Activated CD4-positive, alpha-beta T cell treated with anti-CD3 and anti-CD28 coated beads, Interleukin-2, amount 50 U/mL, for 1 hour (primary cell): ENCODE data around the gene CCNB1IP1.
"Not testable (repeated sequence)": the region's sequence is repeated elsewhere in the genome, so short reads cannot be mapped to it uniquely, and the experiment has no call there.

Source experiments
- DNase-seq: peaks from one replicate; pipeline ENCODE4 v3.0.0-alpha.2; 2020

CCNB1IP1 gene, protein sequence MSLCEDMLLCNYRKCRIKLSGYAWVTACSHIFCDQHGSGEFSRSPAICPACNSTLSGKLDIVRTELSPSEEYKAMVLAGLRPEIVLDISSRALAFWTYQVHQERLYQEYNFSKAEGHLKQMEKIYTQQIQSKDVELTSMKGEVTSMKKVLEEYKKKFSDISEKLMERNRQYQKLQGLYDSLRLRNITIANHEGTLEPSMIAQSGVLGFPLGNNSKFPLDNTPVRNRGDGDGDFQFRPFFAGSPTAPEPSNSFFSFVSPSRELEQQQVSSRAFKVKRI

DNA sequence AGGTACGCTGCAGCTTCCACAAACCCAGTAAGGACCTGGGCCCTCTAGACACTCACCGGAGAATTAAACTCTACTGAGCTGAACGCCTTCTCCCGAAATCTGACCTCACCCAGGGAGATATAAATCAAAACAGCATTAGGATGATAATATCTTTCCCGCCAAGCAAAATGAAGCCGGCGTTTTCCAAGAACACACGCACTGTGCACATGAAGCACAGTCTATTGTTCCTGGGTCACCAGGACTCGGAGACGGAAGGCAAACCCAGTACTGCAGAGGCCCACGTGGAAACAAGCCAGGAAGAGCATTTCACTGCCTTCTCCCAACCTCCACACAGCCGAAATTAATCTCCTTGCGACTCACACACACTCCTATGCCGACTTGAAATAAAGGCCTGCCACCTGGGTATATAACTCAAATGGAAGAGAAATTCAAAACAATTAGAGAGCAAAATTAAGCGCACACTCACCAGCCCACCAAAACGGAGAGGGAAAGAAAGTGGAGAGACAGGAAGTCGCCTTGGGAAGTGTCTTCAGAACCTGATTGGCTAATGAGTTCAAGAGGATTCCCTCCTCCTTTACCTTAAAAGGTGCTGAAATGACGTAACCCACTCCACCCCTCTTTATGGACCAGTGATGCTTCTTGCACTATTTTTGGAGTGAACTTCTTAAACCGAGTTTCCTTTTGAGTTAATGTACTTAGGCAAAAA lies at the start of gene CCNB1IP1:
Gene CCNB1IP1, minus strand, starts transcription at position 492 of the 706 bp plus-strand sequence. CDS start 16,756 bp downstream, outside the sequence.
- DNase-seq: peak; percentile 18

DNA sequence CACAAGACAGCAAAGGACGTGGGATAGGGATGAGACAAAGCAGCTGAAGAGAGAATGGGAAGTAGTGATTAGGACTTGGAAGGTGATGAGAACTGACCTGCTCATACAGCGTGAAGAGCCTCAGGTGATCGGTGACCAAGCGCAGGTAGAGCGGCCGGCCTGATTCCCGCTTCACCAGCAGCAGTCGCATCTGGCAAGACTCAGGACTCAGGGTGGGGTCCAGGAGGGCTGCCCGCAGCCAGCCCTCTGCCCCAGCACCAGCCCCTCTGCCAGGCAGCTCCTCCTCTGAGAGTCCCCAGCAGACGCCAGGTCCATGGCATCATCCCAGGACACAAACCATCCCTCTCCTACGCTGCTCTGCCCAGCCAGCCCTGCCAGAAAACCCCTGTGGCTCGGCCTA lies 49.4 kb upstream of the CCNB1IP1 start:
- no peak for DNase-seq

DNA sequence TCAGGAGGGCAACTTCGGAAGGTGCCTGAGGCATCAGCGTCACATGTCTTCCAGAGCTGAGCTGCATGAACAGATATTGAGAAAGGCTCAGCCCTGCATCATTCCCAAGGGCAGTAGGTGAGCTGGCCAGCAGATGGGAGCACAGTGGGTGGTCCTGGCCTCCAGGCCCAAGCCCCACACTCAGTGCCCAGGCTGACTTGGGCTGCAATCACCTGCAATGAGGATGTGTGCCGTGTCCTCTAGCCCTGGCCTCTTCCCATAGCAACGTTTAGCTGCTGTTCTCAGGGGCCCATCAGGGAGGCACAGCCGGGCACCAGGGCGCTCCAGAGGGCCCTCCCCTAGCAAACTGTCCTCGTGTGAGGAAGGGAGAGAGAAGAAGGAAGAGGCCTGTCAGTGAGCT lies 48.3 kb upstream of the CCNB1IP1 start:
- no peak for DNase-seq

DNA sequence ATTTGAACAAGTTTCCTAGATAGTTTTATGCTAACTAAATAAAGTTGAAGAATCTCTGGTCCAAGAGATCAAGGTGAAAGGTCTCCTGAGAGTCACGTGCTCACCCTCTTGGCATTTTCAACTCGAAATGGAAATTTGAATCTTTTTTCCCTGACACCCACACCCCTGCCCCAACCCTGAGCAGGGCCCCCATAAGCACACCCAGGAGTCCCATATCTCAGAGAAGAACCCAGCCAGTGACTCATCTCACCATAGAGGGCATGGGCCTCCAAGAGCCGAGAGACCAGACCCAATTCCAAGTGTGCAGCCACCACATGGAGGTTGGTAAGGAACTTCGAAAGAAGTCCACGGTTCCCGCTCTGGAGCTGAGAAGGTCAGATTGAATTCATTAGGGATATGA lies 47.6 kb upstream of the CCNB1IP1 start:
- no peak for DNase-seq

DNA sequence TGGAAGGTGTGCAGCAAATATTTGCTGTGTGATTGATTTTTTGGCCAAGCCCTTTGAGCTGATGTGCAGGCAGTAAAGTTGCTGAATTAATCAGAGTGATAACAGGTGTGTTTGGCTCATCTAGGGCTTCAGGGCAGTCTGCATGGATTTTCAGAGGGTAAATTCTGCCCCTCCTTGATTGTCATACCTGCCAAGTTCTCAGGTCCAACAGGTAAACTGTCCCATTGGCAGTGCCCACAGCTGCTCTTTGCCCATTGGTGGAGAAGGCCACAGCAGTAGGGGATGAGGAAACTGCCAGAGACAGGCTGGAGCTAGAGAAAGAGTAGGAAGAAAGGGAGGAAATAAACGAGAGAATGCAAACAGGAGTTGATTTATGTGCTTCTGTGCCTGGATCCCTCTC lies 46.7 kb upstream of the CCNB1IP1 start:
- DNase-seq: no peak

DNA sequence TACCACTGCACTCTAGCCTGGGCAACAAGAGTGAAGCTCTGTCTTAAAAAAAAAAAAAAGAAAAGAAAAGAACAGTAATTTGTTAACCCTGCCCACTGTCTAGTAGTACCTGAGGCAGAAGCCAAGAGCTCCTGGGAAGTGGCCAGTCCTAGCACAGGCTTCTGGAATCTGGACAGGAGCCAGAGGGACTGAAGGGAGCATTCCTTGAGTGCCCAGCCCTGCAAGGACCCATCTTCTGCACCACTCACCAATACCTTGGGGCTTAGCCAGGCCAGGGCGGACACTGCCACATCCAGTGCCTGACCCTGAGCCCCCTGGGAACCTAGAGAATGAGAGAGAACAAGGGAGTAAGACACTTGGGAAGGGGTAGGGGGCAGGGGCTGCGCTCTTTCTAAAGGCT lies 44.1 kb upstream of the CCNB1IP1 start:
- DNase-seq: no peak

DNA sequence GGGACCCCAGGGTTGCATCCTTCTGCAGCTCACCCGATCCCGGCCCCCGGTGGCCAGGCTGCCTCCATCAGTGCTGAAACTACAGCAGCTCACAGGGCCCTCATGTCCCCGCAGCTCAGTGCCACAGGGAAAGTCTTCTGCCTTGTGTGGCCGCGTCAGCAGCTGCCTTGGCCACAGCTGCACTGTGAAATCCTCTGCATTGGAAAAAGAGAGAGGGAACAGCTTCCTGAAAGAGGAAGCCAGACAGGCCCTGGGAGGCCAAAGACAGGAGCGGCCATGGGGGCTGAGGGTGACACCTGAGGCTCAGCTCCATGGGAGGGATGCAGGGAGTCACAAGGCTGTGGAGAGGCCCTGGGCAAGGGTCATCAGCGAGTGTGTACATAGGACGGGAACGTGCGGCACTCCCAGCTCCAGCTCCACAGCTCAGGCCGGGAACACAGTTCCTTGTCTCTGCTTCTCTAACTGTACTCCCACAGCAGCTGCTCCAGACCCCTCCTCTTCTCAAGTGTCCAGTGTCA lies 43.1 kb upstream of the CCNB1IP1 start:
- no peak for DNase-seq

DNA sequence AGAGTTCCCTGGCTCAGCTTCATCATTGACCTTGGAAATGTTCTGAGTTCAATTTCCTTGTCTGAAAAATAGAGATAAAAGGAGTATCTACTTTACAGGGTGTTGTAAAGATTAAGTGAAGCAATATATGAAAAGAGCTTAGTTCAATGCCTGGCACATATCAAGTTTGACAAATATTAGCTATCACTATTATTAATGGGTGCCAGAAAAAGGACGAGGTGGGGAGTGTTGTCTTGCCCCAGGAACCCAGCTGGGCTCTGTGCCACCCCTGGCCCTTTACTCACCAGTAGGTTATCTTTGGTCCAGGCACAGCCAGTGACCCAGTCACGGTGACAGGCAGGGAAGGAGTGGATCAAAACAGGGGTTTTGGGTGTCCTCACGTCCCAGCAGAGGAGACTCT lies 42.4 kb upstream of the CCNB1IP1 start:
- DNase-seq: no peak

DNA sequence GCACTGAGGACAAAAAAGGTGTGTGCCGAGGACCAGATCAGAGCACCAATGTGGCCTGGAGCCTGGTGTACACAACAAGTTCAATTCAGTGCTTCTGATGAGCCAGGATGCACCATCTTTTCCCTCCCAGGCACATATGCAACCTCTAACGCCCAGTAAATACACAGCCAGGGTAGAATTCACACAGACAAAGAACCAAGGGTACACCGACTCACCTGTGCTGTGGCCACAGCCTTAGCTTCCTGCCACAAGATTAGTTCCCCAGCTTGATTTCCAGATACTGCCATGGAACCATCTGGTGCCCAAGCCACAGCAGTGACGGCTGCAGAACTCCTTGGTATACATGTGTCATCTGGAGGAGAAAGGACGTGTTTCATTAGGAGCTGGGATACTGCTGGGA lies 39.7 kb upstream of the CCNB1IP1 start:
- DNase-seq: no peak

DNA sequence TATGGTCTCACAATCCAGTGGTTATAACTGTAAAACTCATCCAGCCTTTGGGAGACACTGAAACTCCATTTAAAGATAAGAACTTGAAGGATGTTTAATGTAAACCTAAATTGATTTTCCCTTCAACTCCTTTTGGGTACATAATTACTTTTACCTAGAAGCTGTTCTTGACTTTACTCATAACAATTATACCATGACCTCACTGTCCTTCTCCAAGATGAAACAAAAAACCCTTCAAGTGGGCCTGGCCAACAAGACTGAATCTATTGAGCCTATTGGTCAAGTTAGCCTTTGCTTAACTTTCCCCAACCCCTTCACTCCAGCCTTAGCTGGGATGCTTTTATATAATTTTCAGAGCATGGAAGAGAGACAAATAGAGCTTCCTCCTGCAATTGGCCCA lies 32.8 kb upstream of the CCNB1IP1 start:
- DNase-seq: no peak

DNA sequence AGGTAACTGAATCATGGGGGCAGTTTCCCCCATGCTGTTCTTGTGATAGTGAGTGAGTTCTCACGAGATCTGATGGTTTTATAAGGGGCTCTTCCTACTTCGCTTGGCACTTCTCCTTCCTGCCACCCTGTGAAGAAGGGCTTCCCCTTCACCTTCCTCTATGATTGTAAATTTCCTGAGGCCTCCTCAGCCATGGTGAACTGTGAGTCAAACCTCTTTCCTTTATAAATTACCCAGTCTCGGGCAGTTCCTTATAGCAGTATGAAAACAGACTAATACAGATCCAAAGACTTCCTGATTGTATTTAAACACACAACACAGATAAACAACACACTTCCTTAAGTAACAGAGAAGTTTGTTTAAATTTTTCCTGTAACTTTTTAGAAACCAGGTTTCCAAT lies 25.4 kb upstream of the CCNB1IP1 start:
- not testable (repeated sequence) for DNase-seq

DNA sequence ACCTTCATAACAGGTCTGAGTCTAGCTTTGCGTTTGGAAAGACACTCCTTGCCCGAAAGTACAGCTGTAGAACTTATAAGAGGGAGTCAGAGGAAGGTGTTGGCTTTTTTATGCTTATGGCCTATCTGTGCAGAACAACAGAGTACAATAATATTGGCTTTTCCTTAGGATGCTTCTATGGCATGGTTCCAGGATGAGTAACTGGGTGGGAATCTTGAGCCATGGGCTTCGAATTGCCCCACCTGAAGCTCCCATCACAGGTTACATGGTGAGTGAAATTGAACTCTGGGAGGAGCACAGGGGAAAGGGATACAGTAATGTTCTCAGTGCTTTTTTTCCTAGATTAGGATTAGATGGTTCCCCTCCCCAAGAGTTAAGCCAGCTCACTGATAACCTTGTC lies 23.3 kb upstream of the CCNB1IP1 start:
- DNase-seq: no peak

DNA sequence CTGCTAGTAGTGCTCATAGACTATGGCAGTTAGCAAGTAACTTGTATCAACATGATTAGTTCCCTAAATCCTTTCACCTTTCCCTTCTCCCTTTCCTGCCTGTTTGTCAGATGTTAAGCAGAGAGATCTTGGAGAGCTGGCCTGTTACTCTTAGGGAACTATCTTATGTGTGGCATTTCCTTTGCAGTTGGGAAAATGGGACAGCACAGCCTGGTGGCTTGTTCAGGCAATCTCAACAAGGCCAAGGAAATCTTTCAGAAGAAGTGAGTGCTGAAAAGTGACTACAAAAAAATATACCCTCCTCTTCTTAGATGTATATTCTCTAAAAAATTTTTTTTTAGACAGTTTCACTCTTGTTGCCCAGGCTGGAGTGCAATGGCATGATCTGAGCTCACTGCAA lies 17.8 kb upstream of the CCNB1IP1 start:
- DNase-seq: no peak

DNA sequence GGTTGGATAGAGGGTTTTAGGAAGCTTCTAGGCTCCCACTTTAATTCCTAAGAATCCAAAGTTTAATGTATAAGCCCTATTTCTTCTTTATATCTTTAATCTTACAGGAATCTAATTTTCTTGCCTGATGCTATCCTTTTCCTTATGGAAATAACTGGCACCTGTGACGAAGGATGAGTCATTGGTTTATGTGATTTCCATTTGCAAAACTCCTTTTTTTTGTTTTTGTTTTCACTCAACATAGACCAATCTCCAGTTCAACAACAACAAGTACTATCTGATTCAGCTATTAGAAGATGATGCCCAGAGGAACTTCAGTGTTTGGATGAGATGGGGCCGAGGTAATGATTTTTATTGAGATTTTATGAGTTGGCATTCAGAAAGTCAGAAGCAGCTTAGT lies 17.2 kb upstream of the CCNB1IP1 start:
- DNase-seq: no peak

DNA sequence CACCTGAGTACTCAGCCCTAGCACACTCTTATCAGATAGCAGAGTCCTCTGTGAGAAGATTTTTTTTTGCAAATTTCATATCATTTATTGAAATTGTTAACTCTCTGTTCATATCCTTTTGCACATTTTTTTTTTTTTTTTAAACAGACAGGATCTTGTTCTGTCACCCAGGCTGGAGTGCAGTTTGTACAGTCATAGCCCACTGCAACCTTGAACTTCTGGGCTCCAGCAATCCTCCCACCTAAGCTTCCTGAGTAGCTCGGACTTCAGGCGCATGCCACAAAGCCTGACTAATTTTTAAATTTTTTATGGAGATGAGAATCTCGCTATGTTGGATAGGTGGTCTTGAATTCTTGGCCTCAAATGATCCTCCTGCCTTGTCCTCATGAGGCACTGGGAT lies 14.7 kb upstream of the CCNB1IP1 start:
- DNase-seq: no peak

DNA sequence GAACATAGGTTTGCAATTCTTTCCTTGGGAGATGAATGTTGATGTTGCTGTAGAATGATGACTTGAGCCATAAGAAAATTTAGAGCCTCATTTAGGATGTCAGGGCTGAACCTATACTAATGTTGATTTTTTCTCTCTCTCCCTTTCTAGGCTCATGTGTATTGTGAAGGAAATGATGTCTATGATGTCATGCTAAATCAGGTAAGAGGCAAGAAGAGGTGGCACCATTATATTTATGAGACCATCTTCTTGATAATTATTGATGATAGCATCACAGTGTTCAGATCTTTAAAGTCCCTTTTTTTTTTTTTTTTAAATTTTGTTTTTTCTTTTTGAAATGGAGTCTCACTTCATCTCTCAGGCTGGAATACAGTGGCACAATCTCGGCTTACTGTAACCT lies 13.6 kb upstream of the CCNB1IP1 start:
- no peak for DNase-seq

DNA sequence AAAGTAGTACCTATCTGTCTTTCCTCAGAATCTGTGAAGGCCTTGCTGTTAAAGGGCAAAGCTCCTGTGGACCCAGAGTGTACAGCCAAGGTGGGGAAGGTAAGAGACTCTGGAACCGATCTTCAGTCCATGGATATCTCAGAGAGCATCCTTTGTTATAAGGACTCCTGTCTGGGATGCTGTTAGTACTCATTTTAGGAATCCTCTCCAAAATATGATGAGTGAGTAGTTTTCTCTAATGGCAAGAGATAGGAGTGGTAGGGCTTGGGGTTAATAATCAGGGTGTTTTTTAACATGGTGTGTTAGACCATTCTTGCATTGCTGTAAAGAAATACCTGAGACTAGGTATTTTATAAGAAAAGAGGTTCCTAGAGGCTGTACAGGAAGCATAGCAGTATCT lies 12.3 kb upstream of the CCNB1IP1 start:
- no peak for DNase-seq

DNA sequence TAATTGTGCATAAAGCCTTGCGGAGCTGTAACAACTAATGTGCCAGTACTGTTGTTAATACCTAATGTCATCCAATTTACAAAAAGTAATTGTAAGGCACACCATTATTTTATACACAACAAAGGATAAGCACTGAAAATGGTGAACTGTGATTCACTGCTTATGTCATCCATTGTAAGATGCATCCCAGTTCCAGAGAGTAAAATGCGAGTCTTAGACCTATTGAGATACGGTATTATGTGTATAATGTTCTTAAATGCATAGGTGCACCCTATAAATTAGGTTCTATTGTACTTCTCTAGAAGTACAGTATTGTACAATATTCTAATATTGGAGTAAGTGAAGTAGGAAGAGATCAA lies 10.8 kb upstream of the CCNB1IP1 start:
- no peak for DNase-seq

DNA sequence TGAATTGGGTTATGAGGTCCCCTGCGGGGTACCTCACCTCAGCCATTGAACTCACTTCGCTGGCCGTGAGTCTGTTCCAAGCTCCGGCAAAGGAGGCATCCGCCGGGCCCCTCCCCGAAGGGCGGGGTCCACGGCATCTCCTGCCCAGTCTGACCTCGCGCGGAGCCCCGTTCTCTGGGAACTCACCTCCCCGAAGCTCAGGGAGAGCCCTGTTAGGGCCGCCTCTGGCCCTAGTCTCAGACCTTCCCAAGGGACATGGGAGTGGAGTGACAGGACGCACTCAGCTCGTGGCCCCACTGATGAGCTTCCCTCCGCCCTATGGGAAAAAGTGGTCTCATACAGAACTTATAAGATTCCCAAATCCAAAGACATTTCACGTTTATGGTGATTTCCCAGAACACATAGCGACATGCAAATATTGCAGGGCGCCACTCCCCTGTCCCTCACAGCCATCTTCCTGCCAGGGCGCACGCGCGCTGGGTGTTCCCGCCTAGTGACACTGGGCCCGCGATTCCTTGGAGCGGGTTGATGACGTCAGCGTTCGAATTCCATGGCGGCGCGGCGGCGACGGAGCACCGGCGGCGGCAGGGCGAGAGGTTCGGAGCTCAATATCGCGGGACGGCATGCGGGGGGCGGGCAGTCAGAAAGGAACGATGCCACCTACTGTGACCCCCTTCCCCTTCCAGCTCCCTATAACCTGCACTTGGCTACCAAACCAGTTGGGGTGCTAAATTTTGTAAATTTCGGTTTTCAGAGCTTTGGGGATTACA lies 10.2 kb upstream of the CCNB1IP1 start, which contains the start of gene PARP2:
Gene PARP2, plus strand, starts transcription at position 544 of the 770 bp plus-strand sequence. Its CDS starts 7 bp downstream, at position 551.
- peak; percentile 80 for DNase-seq

DNA sequence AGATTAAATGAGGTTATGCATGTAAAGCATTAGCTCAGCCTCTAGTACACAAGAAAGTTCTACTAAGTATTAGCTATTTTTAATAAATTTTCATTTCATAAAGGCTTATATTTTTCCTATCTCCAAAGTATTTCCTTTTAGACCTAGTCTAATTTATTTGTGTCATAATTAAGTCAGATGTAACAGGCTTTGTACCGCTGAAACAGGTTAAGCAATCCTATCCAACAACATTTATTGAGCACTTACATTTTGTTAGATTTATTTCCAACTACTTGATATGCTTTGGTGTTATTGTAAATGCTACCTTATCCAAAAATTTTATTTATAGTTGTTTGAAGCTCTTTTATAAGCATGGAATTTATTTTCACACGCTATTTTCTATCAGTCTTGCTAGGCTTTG lies 8.6 kb upstream of the CCNB1IP1 start:
- no peak for DNase-seq

DNA sequence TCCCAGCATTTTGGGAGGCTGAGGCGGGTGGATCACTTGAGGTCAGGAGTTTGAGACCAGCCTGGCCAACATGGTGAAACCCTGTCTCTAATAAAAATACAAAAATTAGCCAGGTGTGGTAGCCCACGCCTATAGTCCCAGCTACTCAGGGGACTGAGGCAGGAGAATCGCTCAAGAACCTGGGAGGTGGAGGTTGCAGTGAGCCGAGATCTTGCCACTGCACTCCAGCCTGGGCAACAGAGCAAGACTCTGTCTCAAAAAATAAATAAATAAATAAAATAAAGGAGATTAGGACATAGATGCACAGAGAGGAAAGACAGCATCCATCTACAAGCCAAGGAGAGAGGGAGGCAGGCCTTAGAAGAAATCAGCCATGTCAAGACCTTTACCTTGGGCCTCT lies 8.0 kb upstream of the CCNB1IP1 start:
- not testable (repeated sequence) for DNase-seq

DNA sequence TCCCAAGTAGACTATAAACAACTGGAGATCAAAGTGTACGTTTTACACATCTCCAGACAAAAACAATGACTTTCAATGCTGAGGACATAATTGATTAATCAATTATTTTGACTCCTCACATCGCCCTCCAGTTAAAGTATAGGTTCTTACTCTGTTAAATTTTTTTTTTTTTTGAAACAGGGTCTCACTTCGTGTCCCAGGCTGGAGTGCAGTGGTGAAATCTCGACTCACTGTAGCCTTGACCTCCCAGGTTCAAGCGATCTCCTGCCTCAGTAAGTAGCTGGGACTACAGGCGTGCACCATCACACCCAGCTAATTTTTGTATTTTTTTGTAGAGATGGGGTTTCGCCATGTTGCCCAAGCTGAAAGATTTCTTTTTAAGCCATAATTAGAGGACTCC lies 938 bp upstream of the CCNB1IP1 start:
- DNase-seq: no peak

DNA sequence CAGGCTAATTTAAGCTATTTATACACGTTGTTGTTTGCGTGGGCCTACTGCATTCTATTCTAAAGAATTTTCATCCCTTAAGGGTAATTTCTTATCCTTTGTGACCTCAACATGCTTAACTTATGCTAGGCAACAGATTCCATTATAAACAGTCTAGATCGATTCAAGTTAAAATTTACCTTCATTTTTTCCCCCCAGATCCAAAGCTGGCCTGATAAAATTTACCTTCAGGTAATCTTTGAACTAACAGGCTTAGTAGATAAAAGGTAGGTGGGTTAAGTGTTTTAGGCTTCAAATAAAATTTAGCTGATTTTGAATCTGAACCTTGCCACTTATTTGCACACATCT lies 389 bp upstream of the CCNB1IP1 start:
- no peak for DNase-seq

DNA sequence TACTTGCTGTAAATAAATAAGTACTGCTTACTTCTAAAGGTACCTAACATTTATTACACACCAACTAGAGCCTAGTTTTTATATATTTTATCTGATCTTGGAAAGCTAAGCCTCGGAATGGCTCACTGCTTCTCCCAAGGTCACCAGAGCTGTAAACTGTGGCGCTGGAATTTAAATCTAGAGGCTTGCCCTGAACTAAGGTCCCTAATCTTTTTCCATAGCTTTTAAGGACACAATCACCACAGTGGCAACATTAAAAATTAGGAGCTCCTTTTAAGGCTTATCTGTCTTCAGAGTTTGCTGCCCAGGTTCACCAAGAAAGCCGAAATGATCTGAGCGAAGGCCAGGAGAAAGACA lies 670 bp downstream of the CCNB1IP1 start:
- no peak for DNase-seq
